ENCODE measurements around the gene HRNR. TPM values are rescaled to one million over a fixed set of nuclear protein-coding genes. Genes with fewer than 3 reads are reported as not detected.
"Not testable (repeated sequence)": the region's sequence is repeated elsewhere in the genome, so short reads cannot be mapped to it uniquely, and the experiment has no call there.

HRNR gene
- 1.0 TPM for polyA plus RNA-seq (ENCODE audit: insufficient read length)
- long read RNA-seq, donor 1 = 0 reads
- long read RNA-seq, donor 2 = 0 reads
- long read RNA-seq, donor 3 = 0 reads
- long read RNA-seq, donor 4 = 0 reads
- long read RNA-seq, donor 5 = 0 reads
- long read RNA-seq, donor 6 = 0 reads
- long read RNA-seq, donor 7 = 0 reads
- long read RNA-seq, donor 8 = 0 reads

- no peak for DNase-seq
Observed at GRCh38 chr1:152224093-152224492, at the start of gene HRNR. TSS of gene HRNR (minus strand) at chr1:152224193. CDS start at chr1:152223253, 940 bp downstream.

- DNase-seq = not testable (repeated sequence)
Observed at GRCh38 chr1:152256394-152256793, 32.4 kb upstream of the HRNR start.

GRCh38 chr1:152252157-152252556 is 28.2 kb upstream of the HRNR start:
- DNase-seq = no peak

- no peak for DNase-seq
Observed at GRCh38 chr1:152251391-152251790, 27.4 kb upstream of the HRNR start.

GRCh38 chr1:152247316-152247715 is 23.3 kb upstream of the HRNR start:
- DNase-seq = no peak

- DNase-seq = no peak
Observed at GRCh38 chr1:152244576-152245273, 20.7 kb upstream of the HRNR start.

- no peak for DNase-seq
Observed at GRCh38 chr1:152237093-152237492, 13.1 kb upstream of the HRNR start.

GRCh38 chr1:152228831-152229230 is 4.8 kb upstream of the HRNR start:
- DNase-seq = no peak

- DNase-seq = peak; percentile 0
Observed at GRCh38 chr1:152227310-152227928, 3.4 kb upstream of the HRNR start.

- no peak for DNase-seq
Observed at GRCh38 chr1:152225678-152226077, 1.7 kb upstream of the HRNR start.

GRCh38 chr1:152220166-152221163 is 3.5 kb downstream of the HRNR start:
- no peak for DNase-seq

GRCh38 chr1:152219438-152219837 is 4.6 kb downstream of the HRNR start:
- not testable (repeated sequence) for DNase-seq

- DNase-seq = no peak
Observed at GRCh38 chr1:152218762-152219436, 5.1 kb downstream of the HRNR start.

GRCh38 chr1:152215604-152216003 is 8.4 kb downstream of the HRNR start:
- DNase-seq = not testable (repeated sequence)

- not testable (repeated sequence) for DNase-seq
Observed at GRCh38 chr1:152214911-152215310, 9.1 kb downstream of the HRNR start.

GRCh38 chr1:152198982-152199381 is 25.0 kb downstream of the HRNR start:
- no peak for DNase-seq

GRCh38 chr1:152197361-152197941 is 26.5 kb downstream of the HRNR start:
- DNase-seq = no peak

GRCh38 chr1:152191711-152192110 is 32.3 kb downstream of the HRNR start:
- no peak for DNase-seq

- no peak for DNase-seq
Observed at GRCh38 chr1:152191260-152191659, 32.7 kb downstream of the HRNR start.

- no peak for DNase-seq
Observed at GRCh38 chr1:152190589-152190988, 33.4 kb downstream of the HRNR start.
